Measurements from ENCODE around the gene PPDPF. TPM values are rescaled to one million over a fixed set of nuclear protein-coding genes. Genes with fewer than 3 reads are reported as not detected.
A peak's percentile ranks its signal among the peaks of the same experiment; 100 is the strongest.
"Not testable (repeated sequence)": the region's sequence is repeated elsewhere in the genome, so short reads cannot be mapped to it uniquely, and the experiment has no call there.

Gene PPDPF
- polyA plus RNA-seq, 2 donors: 615 to 1,105 TPM

- peak overlapping the region; percentile 35 to 46 for H3K4me3 ChIP-seq (ENCODE audit: low read depth in 1 of 2, low read length in 2 of 2)
- H3K27ac ChIP-seq (ENCODE audit: low read depth in 2 of 2, low read length in 1 of 2): no peak overlapping the region
- H3K4me1 ChIP-seq (ENCODE audit: control insufficient read depth in 2 of 2, insufficient read depth in 2 of 2, low read length in 1 of 2): peaks cover 0 to 7% of the 10 kb centered on the region in 2 donors
- no peaks in the 10 kb centered on the region for H3K27me3 ChIP-seq (ENCODE audit: control insufficient read depth in 1 of 2, insufficient read depth in 2 of 2, low read length in 2 of 2)
- WGBS, 2 donors: 2% methylated on average over 26 to 37 of the region's 37 CpGs
- peaks cover 0 to 6% of the 10 kb centered on the region in 2 donors for H3K36me3 ChIP-seq (ENCODE audit: control insufficient read depth in 2 of 2, insufficient read depth in 2 of 2, low read length in 1 of 2)
- no peaks in the 10 kb centered on the region for H3K9me3 ChIP-seq (ENCODE audit: control insufficient read depth in 2 of 2, insufficient read depth in 1 of 2, low read depth in 1 of 2, low read length in 1 of 2)
Observed at GRCh38 chr20:63553251-63553932, 32.8 kb downstream of the PPDPF start.

- no peaks in the 10 kb centered on the region for H3K9me3 ChIP-seq (ENCODE audit: control insufficient read depth in 2 of 2, insufficient read depth in 1 of 2, low read depth in 1 of 2, low read length in 1 of 2)
- H3K27me3 ChIP-seq (ENCODE audit: control insufficient read depth in 1 of 2, insufficient read depth in 2 of 2, low read length in 2 of 2): no peaks in the 10 kb centered on the region
- H3K27ac ChIP-seq (ENCODE audit: low read depth in 2 of 2, low read length in 1 of 2): no peak within 1 kb of the TSS
- WGBS, 2 donors: 1 to 2% methylated on average over 30 to 34 of the region's 34 CpGs
- H3K36me3 ChIP-seq (ENCODE audit: control insufficient read depth in 2 of 2, insufficient read depth in 2 of 2, low read length in 1 of 2): peaks cover 0 to 6% of the 10 kb centered on the region in 2 donors
- peak within 1 kb of the TSS; percentile 35 to 46 for H3K4me3 ChIP-seq (ENCODE audit: low read depth in 1 of 2, low read length in 2 of 2)
- H3K4me1 ChIP-seq (ENCODE audit: control insufficient read depth in 2 of 2, insufficient read depth in 2 of 2, low read length in 1 of 2): peaks cover 0 to 7% of the 10 kb centered on the region in 2 donors
Observed at GRCh38 chr20:63553933-63554290, 33.3 kb downstream of the PPDPF start, which contains the start of gene FNDC11. FNDC11 (plus strand) TSS chr20:63554159; CDS start chr20:63555664, 1,505 bp downstream.

- peaks cover 0 to 6% of the 10 kb centered on the region in 2 donors for H3K36me3 ChIP-seq (ENCODE audit: control insufficient read depth in 2 of 2, insufficient read depth in 2 of 2, low read length in 1 of 2)
- no peaks in the 10 kb centered on the region for H3K27me3 ChIP-seq (ENCODE audit: control insufficient read depth in 1 of 2, insufficient read depth in 2 of 2, low read length in 2 of 2)
- no peaks in the 10 kb centered on the region for H3K9me3 ChIP-seq (ENCODE audit: control insufficient read depth in 2 of 2, insufficient read depth in 1 of 2, low read depth in 1 of 2, low read length in 1 of 2)
- WGBS, 2 donors: 65 to 69% methylated on average over 38 of the region's 38 CpGs
- peaks cover 0 to 7% of the 10 kb centered on the region in 2 donors for H3K4me1 ChIP-seq (ENCODE audit: control insufficient read depth in 2 of 2, insufficient read depth in 2 of 2, low read length in 1 of 2)
- H3K4me3 ChIP-seq (ENCODE audit: low read depth in 1 of 2, low read length in 2 of 2): no peak overlapping the region
- H3K27ac ChIP-seq (ENCODE audit: low read depth in 2 of 2, low read length in 1 of 2): no peak overlapping the region
Observed at GRCh38 chr20:63554361-63555278, 34.1 kb downstream of the PPDPF start.

GRCh38 chr20:63555661-63556381 lies 35.3 kb downstream of the PPDPF start:
- H3K9me3 ChIP-seq (ENCODE audit: control insufficient read depth in 2 of 2, insufficient read depth in 1 of 2, low read depth in 1 of 2, low read length in 1 of 2): no peaks in the 10 kb centered on the region
- H3K4me1 ChIP-seq (ENCODE audit: control insufficient read depth in 2 of 2, insufficient read depth in 2 of 2, low read length in 1 of 2): peaks cover 0 to 7% of the 10 kb centered on the region in 2 donors
- no peak overlapping the region for H3K4me3 ChIP-seq (ENCODE audit: low read depth in 1 of 2, low read length in 2 of 2)
- 89 to 91% methylated on average over 45 of the region's 45 CpGs for WGBS, 2 donors
- H3K27ac ChIP-seq (ENCODE audit: low read depth in 2 of 2, low read length in 1 of 2): no peak overlapping the region
- no peaks in the 10 kb centered on the region for H3K27me3 ChIP-seq (ENCODE audit: control insufficient read depth in 1 of 2, insufficient read depth in 2 of 2, low read length in 2 of 2)
- H3K36me3 ChIP-seq (ENCODE audit: control insufficient read depth in 2 of 2, insufficient read depth in 2 of 2, low read length in 1 of 2): peaks cover 4 to 18% of the 10 kb centered on the region in 2 donors

- no peak overlapping the region for H3K27ac ChIP-seq (ENCODE audit: low read depth in 2 of 2, low read length in 1 of 2)
- no peak overlapping the region for H3K4me3 ChIP-seq (ENCODE audit: low read depth in 1 of 2, low read length in 2 of 2)
- 67 to 69% methylated on average over 23 of the region's 23 CpGs for WGBS, 2 donors
- H3K9me3 ChIP-seq (ENCODE audit: control insufficient read depth in 2 of 2, insufficient read depth in 1 of 2, low read depth in 1 of 2, low read length in 1 of 2): no peaks in the 10 kb centered on the region
- H3K4me1 ChIP-seq (ENCODE audit: control insufficient read depth in 2 of 2, insufficient read depth in 2 of 2, low read length in 1 of 2): peaks cover 0 to 7% of the 10 kb centered on the region in 2 donors
- no peaks in the 10 kb centered on the region for H3K27me3 ChIP-seq (ENCODE audit: control insufficient read depth in 1 of 2, insufficient read depth in 2 of 2, low read length in 2 of 2)
- H3K36me3 ChIP-seq (ENCODE audit: control insufficient read depth in 2 of 2, insufficient read depth in 2 of 2, low read length in 1 of 2): peaks cover 5 to 27% of the 10 kb centered on the region in 2 donors
Observed at GRCh38 chr20:63556873-63557478, 36.4 kb downstream of the PPDPF start.

GRCh38 chr20:63557481-63557891 lies 36.9 kb downstream of the PPDPF start:
- H3K9me3 ChIP-seq (ENCODE audit: control insufficient read depth in 2 of 2, insufficient read depth in 1 of 2, low read depth in 1 of 2, low read length in 1 of 2): no peaks in the 10 kb centered on the region
- peaks cover 8 to 28% of the 10 kb centered on the region in 2 donors for H3K36me3 ChIP-seq (ENCODE audit: control insufficient read depth in 2 of 2, insufficient read depth in 2 of 2, low read length in 1 of 2)
- no peaks in the 10 kb centered on the region for H3K27me3 ChIP-seq (ENCODE audit: control insufficient read depth in 1 of 2, insufficient read depth in 2 of 2, low read length in 2 of 2)
- no peak overlapping the region for H3K4me3 ChIP-seq (ENCODE audit: low read depth in 1 of 2, low read length in 2 of 2)
- 90 to 91% methylated on average over 17 to 19 of the region's 19 CpGs for WGBS, 2 donors
- no peak overlapping the region for H3K27ac ChIP-seq (ENCODE audit: low read depth in 2 of 2, low read length in 1 of 2)
- peaks cover 0 to 7% of the 10 kb centered on the region in 2 donors for H3K4me1 ChIP-seq (ENCODE audit: control insufficient read depth in 2 of 2, insufficient read depth in 2 of 2, low read length in 1 of 2)

- Histone ChIP-seq H3K4me3 (ENCODE audit: low read depth in 1 of 2, low read length in 2 of 2) (no peak overlapping the region), H3K27ac (ENCODE audit: low read depth in 2 of 2, low read length in 1 of 2) (no peak overlapping the region), H3K9me3 (ENCODE audit: control insufficient read depth in 2 of 2, insufficient read depth in 1 of 2, low read depth in 1 of 2, low read length in 1 of 2) (no peaks in the 10 kb centered on the region), H3K36me3 (ENCODE audit: control insufficient read depth in 2 of 2, insufficient read depth in 2 of 2, low read length in 1 of 2) (peaks cover 8 to 38% of the 10 kb centered on the region in 2 donors), H3K27me3 (ENCODE audit: control insufficient read depth in 1 of 2, insufficient read depth in 2 of 2, low read length in 2 of 2) (no peaks in the 10 kb centered on the region), H3K4me1 (ENCODE audit: control insufficient read depth in 2 of 2, insufficient read depth in 2 of 2, low read length in 1 of 2) (peaks cover 0 to 4% of the 10 kb centered on the region in 2 donors)
- 89 to 94% methylated on average over 14 of the region's 14 CpGs for WGBS, 2 donors
Observed at GRCh38 chr20:63558804-63559484, 38.4 kb downstream of the PPDPF start.

GRCh38 chr20:63559485-63560332 lies 39.1 kb downstream of the PPDPF start:
- not testable (repeated sequence) for H3K9me3 ChIP-seq (ENCODE audit: control insufficient read depth in 2 of 2, insufficient read depth in 1 of 2, low read depth in 1 of 2, low read length in 1 of 2); H3K4me3 ChIP-seq (ENCODE audit: low read depth in 1 of 2, low read length in 2 of 2); H3K4me1 ChIP-seq (ENCODE audit: control insufficient read depth in 2 of 2, insufficient read depth in 2 of 2, low read length in 1 of 2); H3K27me3 ChIP-seq (ENCODE audit: control insufficient read depth in 1 of 2, insufficient read depth in 2 of 2, low read length in 2 of 2); H3K27ac ChIP-seq (ENCODE audit: low read depth in 2 of 2, low read length in 1 of 2)
- WGBS, 2 donors: 93 to 97% methylated on average over 28 to 30 of the region's 31 CpGs
- peaks cover 8 to 45% of the 10 kb centered on the region in 2 donors for H3K36me3 ChIP-seq (ENCODE audit: control insufficient read depth in 2 of 2, insufficient read depth in 2 of 2, low read length in 1 of 2)

All from esophagus (tissue), 2 donors.